ENCODE results near the gene NFX1. TPM values are rescaled to one million over a fixed set of nuclear protein-coding genes. Genes with fewer than 3 reads are reported as not detected.
"Not testable (repeated sequence)": the region's sequence is repeated elsewhere in the genome, so short reads cannot be mapped to it uniquely, and the experiment has no call there.

NFX1 gene
- total and polyA plus RNA-seq, 8 donors, result 11.3 to 46.9 (median 25.5) TPM

GRCh38 chr9:33311953-33312352, 21.6 kb downstream of the NFX1 start:
- Histone ChIP-seq H3K9me3 (no peaks in the 10 kb centered on the region), H3K36me3 (peaks cover 77 to 100% (median 100%) of the 10 kb centered on the region in 4 donors), H3K4me1 (peaks cover 0 to 28% (median 14%) of the 10 kb centered on the region in 4 donors), H3K27me3 (no peaks in the 10 kb centered on the region), H3K4me3 (no peak overlapping the region), H3K27ac (no peak overlapping the region)
- DNase-seq, result no peak
- TF ChIP-seq POLR2AphosphoS5 (IDR thresholded peaks at IDR 0.05) (no peak), EP300 (IDR thresholded peaks at IDR 0.05) (no peak), POLR2A (IDR thresholded peaks at IDR 0.05) (no peak)
- TF ChIP-seq, protein P1, sequence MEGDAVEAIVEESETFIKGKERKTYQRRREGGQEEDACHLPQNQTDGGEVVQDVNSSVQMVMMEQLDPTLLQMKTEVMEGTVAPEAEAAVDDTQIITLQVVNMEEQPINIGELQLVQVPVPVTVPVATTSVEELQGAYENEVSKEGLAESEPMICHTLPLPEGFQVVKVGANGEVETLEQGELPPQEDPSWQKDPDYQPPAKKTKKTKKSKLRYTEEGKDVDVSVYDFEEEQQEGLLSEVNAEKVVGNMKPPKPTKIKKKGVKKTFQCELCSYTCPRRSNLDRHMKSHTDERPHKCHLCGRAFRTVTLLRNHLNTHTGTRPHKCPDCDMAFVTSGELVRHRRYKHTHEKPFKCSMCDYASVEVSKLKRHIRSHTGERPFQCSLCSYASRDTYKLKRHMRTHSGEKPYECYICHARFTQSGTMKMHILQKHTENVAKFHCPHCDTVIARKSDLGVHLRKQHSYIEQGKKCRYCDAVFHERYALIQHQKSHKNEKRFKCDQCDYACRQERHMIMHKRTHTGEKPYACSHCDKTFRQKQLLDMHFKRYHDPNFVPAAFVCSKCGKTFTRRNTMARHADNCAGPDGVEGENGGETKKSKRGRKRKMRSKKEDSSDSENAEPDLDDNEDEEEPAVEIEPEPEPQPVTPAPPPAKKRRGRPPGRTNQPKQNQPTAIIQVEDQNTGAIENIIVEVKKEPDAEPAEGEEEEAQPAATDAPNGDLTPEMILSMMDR (IDR thresholded peaks at IDR 0.05), result no peak
- WGBS, 5 donors, result 57 to 79% (median 75%) methylated on average over 2 of the region's 2 CpGs
- intact Hi-C loops (cut with DNase I; ENCODE audit: low total_unique reads), result no loop called here

DNA sequence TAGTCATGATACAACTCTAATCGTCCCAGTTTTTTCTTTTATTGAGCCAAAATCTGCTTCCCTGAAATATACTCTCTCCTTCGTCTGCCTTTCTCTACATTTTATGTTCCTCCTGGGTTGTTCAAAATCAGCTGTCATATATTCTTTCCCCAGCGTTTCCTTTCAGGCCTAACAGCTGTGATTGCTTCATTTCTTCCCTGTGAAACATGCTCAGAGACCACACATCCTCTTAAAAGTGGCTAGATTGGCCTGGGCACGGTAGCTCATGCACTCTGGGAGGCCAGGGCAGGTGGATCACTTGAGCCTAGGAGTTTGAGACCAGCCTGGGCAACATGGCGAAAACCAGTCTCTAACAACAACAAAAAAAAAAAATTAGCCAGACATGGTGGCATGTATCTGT, 25.1 kb downstream of the NFX1 start:
- no peaks in the 10 kb centered on the region for H3K27me3 ChIP-seq
- peaks cover 78 to 100% (median 98%) of the 10 kb centered on the region in 4 donors for H3K36me3 ChIP-seq

DNA sequence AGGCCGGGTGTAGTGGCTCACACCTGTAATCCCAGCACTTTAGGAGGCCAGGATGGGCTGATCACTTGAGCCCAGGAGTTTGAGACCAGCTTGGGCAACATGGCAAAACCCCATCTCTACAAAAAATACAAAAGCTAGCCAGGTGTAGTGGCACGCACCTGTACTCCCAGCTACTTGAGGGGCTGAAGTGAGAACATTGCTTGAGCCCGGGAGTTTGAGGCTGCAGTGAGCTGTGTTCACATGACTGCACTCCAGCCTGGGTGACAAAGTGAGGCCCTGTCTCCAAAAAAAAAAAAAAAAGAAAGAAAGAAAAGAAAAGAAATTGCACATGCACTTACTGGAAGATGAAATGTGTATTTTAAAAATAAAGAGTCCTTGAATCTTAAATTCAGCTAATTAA, 26.8 kb downstream of the NFX1 start:
- intact Hi-C loops (cut with DNase I; ENCODE audit: low total_unique reads); H3K27ac ChIP-seq; H3K27me3 ChIP-seq; H3K4me3 ChIP-seq; DNase-seq; H3K9me3 ChIP-seq: not testable (repeated sequence)
- WGBS, 5 donors, result 87 to 95% (median 93%) methylated on average over 3 of the region's 3 CpGs
- peaks cover 74 to 100% (median 98%) of the 10 kb centered on the region in 4 donors for H3K36me3 ChIP-seq
- H3K4me1 ChIP-seq, result peaks cover 0 to 14% (median 7%) of the 10 kb centered on the region in 4 donors

More for the DNA sequence above, 25.1 kb downstream of the NFX1 start:
- peaks cover 0 to 16% (median 11%) of the 10 kb centered on the region in 4 donors for H3K4me1 ChIP-seq
- no peak overlapping the region for H3K4me3 ChIP-seq
- TF ChIP-seq POLR2AphosphoS5 (IDR thresholded peaks at IDR 0.05), result no peak
- no peak for TF ChIP-seq EP300 (IDR thresholded peaks at IDR 0.05)
- no peak for TF ChIP-seq POLR2A (IDR thresholded peaks at IDR 0.05)
- TF ChIP-seq, protein P1 (IDR thresholded peaks at IDR 0.05), result no peak
- intact Hi-C loops (cut with DNase I; ENCODE audit: low total_unique reads), result no loop called here
- H3K27ac ChIP-seq, result no peak overlapping the region
- no peaks in the 10 kb centered on the region for H3K9me3 ChIP-seq
- whole genome bisulfite sequencing, 5 donors, result 86 to 90% (median 87%) methylated on average over 5 of the region's 5 CpGs
- DNase-seq, result no peak

GRCh38 chr9:33318225-33318624, 27.9 kb downstream of the NFX1 start:
- Histone ChIP-seq H3K36me3 (peaks cover 74 to 100% (median 98%) of the 10 kb centered on the region in 4 donors), H3K9me3 (no peaks in the 10 kb centered on the region), H3K27me3 (no peaks in the 10 kb centered on the region), H3K4me1 (peaks cover 0 to 14% (median 7%) of the 10 kb centered on the region in 4 donors), H3K4me3 (no peak overlapping the region), H3K27ac (no peak overlapping the region)
- 91 to 99% (median 96%) methylated on average over 3 of the region's 3 CpGs for WGBS, 5 donors
- no peak for TF ChIP-seq POLR2AphosphoS5 (IDR thresholded peaks at IDR 0.05)
- TF ChIP-seq, protein P1 (IDR thresholded peaks at IDR 0.05), result no peak
- TF ChIP-seq POLR2A (IDR thresholded peaks at IDR 0.05), result no peak
- no peak for TF ChIP-seq EP300 (IDR thresholded peaks at IDR 0.05)
- no peak for DNase-seq
- intact Hi-C loops (cut with DNase I; ENCODE audit: low total_unique reads), result no loop called here

GRCh38 chr9:33318781-33319180, 28.5 kb downstream of the NFX1 start:
- Histone ChIP-seq H3K27me3 (no peaks in the 10 kb centered on the region), H3K4me1 (peaks cover 0 to 14% (median 7%) of the 10 kb centered on the region in 4 donors), H3K9me3 (no peaks in the 10 kb centered on the region), H3K27ac (no peak overlapping the region), H3K36me3 (peaks cover 71 to 99% (median 98%) of the 10 kb centered on the region in 4 donors), H3K4me3 (no peak overlapping the region)
- DNase-seq, result no peak
- intact Hi-C loops (cut with DNase I; ENCODE audit: low total_unique reads), result no loop called here
- TF ChIP-seq POLR2A (IDR thresholded peaks at IDR 0.05), result no peak
- no peak for TF ChIP-seq EP300 (IDR thresholded peaks at IDR 0.05)
- TF ChIP-seq, protein P1 (IDR thresholded peaks at IDR 0.05), result no peak
- WGBS, 5 donors, result 87 to 94% (median 91%) methylated on average over 8 of the region's 8 CpGs

Data from stomach (tissue), 9 donors.